HCT116 (cell line): Measurements from ENCODE around the gene IL1RAPL2. TPM values are rescaled to one million over a fixed set of nuclear protein-coding genes. Genes with fewer than 3 reads are reported as not detected.
"Not testable (repeated sequence)": the region's sequence is repeated elsewhere in the genome, so short reads cannot be mapped to it uniquely, and the experiment has no call there.

ENCODE experiments used
- ATAC-seq: fragments of 200-7000 bp; cut with Tn5 transposase; 2 replicates; pipeline ENCODE4 v1.9.1; 2020; ENCODE audit warnings: mild to moderate bottlenecking, moderate library complexity
- BruUV-seq: library from RNA; stranded (reverse); fragments of 400-500 nt; replicated peaks from 2 replicates; lab custom pipeline; 2021; lab: Mats Ljungman, UMichigan
- CTCF ChIA-PET: fragments of 300-600 bp; sonication (Branson Sonifier 250); formaldehyde crosslinking; loops from one replicate; lab custom pipeline; 2021; ENCODE audit warnings: antibody characterized with exemption; lab: Charles Lee
- POLR2A ChIA-PET: fragments of 300-600, 350-600 bp; sonication (Branson Sonifier 250); formaldehyde crosslinking; loops from one replicate; lab custom pipeline; 2021; ENCODE audit warnings: antibody characterized with exemption; lab: Charles Lee
- RAD21 ChIA-PET, 2 experiments: fragments of 300-600 bp; sonication (Branson Sonifier 250); formaldehyde crosslinking; loops; one replicate each; lab custom pipeline; 2023; ENCODE audit warnings: low total read pairs in 2 of 2; ENCODE audit not compliant: uncharacterized antibody in 2 of 2, unreplicated experiment in 2 of 2, low non-redundant PET in 1 of 2; lab: Charles Lee
- DNase-seq: peaks from one replicate; pipeline ENCODE4 v3.0.0-alpha.2; 2010; ENCODE audit warnings: low read depth, low spot score
- H2AFZ ChIP-seq: fragments of 200-600 bp; shearing (Covaris generic), sonication (generic); 2 replicates; pipeline ENCODE4 v1.6.1; 2017; ENCODE audit warnings: low read depth, mixed run types, mixed read lengths, antibody characterized with exemption, low read length; ENCODE audit not compliant: poor library complexity, severe bottlenecking
- H3K27ac ChIP-seq: 2 replicates; pipeline ENCODE4 v1.5.1; 2012; ENCODE audit warnings: low read depth, low read length
- H3K27me3 ChIP-seq: fragments of 200-600 bp; sonication (generic); 2 replicates; pipeline ENCODE4 v1.6.1; 2016; ENCODE audit warnings: mixed run types, low read length, mixed read lengths; ENCODE audit not compliant: insufficient read depth
- H3K36me3 ChIP-seq, 2 experiments: fragments of 200-500 bp in 1 of 2; fragments of 200-600 bp in 1 of 2; sonication (Bioruptor generic) in 1 of 2; sonication (generic) in 1 of 2; 2 replicates each; pipeline versions ENCODE4 v1.5.1 to v1.6.1; 2014 to 2016; ENCODE audit warnings: low read length in 2 of 2, inconsistent platforms in 1 of 2, mixed read lengths in 1 of 2, mixed run types in 1 of 2; ENCODE audit not compliant: insufficient read depth in 2 of 2, control insufficient read depth in 1 of 2
- H3K4me1 ChIP-seq, 2 experiments: fragments of 200-600 bp in 1 of 2; sonication (generic) in 1 of 2; 2 replicates each; pipeline versions ENCODE4 v1.5.1 to v1.6.1; 2012 to 2017; ENCODE audit warnings: low read length in 2 of 2, inconsistent platforms in 1 of 2, mild to moderate bottlenecking in 1 of 2, mixed read lengths in 1 of 2, mixed run types in 1 of 2, moderate library complexity in 1 of 2; ENCODE audit not compliant: insufficient read depth in 2 of 2, control insufficient read depth in 1 of 2
- H3K4me2 ChIP-seq: fragments of 200-600 bp; sonication (generic); 2 replicates; pipeline ENCODE4 v1.6.1; 2017; ENCODE audit warnings: mixed run types, low read length, mixed read lengths
- H3K4me3 ChIP-seq, 2 experiments: fragments of 200-600 bp in 1 of 2; sonication (generic) in 1 of 2; replicated peaks in 1 of 2; 2 replicates each; pipeline ENCODE4 v1.5.1; 2011 to 2016; ENCODE audit warnings: low read length in 2 of 2, control low read depth in 1 of 2, low read depth in 1 of 2, mild to moderate bottlenecking in 1 of 2, mixed read lengths in 1 of 2, mixed run types in 1 of 2
- H3K79me2 ChIP-seq: fragments of 200-600 bp; sonication (generic); 2 replicates; pipeline ENCODE4 v1.6.1; 2017; ENCODE audit warnings: mild to moderate bottlenecking, mixed run types, low read length, moderate library complexity, mixed read lengths; ENCODE audit not compliant: insufficient read depth
- H3K9ac ChIP-seq: fragments of 200-600 bp; sonication (generic); 2 replicates; pipeline ENCODE4 v1.6.1; 2016; ENCODE audit warnings: low read length, mixed read lengths
- H3K9me2 ChIP-seq: fragments of 200-600 bp; sonication (generic), shearing (Covaris generic); 2 replicates; pipeline ENCODE4 v1.6.1; 2017; ENCODE audit warnings: mixed run types, mild to moderate bottlenecking, moderate library complexity; ENCODE audit not compliant: insufficient read depth
- H3K9me3 ChIP-seq, 2 experiments: fragments of 200-500 bp in 1 of 2; fragments of 200-600 bp in 1 of 2; sonication (Bioruptor generic) in 1 of 2; sonication (generic) in 1 of 2; 2 replicates each; pipeline ENCODE4 v1.6.1; 2014 to 2017; ENCODE audit warnings: low read length in 2 of 2, mixed read lengths in 2 of 2, inconsistent platforms in 1 of 2, low read depth in 1 of 2, mild to moderate bottlenecking in 1 of 2, mixed run types in 1 of 2, moderate library complexity in 1 of 2; ENCODE audit not compliant: control insufficient read depth in 1 of 2, insufficient read depth in 1 of 2
- H4K20me1 ChIP-seq: fragments of 200-600 bp; sonication (generic), shearing (Covaris generic); 2 replicates; pipeline ENCODE4 v1.6.1; 2017; ENCODE audit warnings: mixed run types, mild to moderate bottlenecking, moderate library complexity; ENCODE audit not compliant: insufficient read depth
- ATF3 ChIP-seq: IDR thresholded peaks from 2 replicates; pipeline ENCODE4 v1.6.1; 2012
- CEBPB ChIP-seq: IDR thresholded peaks from 2 replicates; pipeline ENCODE4 v1.6.1; 2012; ENCODE audit warnings: low read depth
- CTCF ChIP-seq, 3 experiments: fragments of 200-600 bp in 1 of 3; sonication (generic) in 1 of 3; IDR thresholded peaks in 2 of 3; conservative IDR thresholded peaks in 1 of 3; 2 replicates each; pipeline ENCODE4 v1.5.1; 2012 to 2017; ENCODE audit warnings: low read depth in 2 of 3, low read length in 2 of 3, antibody characterized with exemption in 1 of 3, borderline replicate concordance in 1 of 3, control low read depth in 1 of 3, mild to moderate bottlenecking in 1 of 3, mixed read lengths in 1 of 3, mixed run types in 1 of 3, moderate library complexity in 1 of 3; ENCODE audit not compliant: insufficient read depth in 1 of 3
- EGR1 ChIP-seq: IDR thresholded peaks from 2 replicates; pipeline ENCODE4 v1.6.1; 2012; ENCODE audit warnings: low read depth
- EZH2phosphoT487 ChIP-seq: fragments of 200-600 bp; IDR thresholded peaks from 2 replicates; pipeline ENCODE4 v1.6.1; 2018; ENCODE audit warnings: antibody characterized with exemption, borderline replicate concordance
- JUND ChIP-seq: IDR thresholded peaks from 2 replicates; pipeline ENCODE4 v1.6.1; 2012
- RAD21 ChIP-seq: IDR thresholded peaks from 2 replicates; pipeline ENCODE4 v1.6.1; 2012; ENCODE audit warnings: low read depth, mild to moderate bottlenecking
- SRF ChIP-seq: IDR thresholded peaks from 2 replicates; pipeline ENCODE4 v1.6.1; 2012; ENCODE audit warnings: low read depth
- TCF7L2 ChIP-seq: IDR thresholded peaks from 2 replicates; pipeline ENCODE4 v1.7.0; 2011; ENCODE audit warnings: borderline replicate concordance, inconsistent platforms; ENCODE audit not compliant: insufficient read depth, insufficient read length; ENCODE audit errors: extremely low read depth
- ZFX ChIP-seq: fragments of 450-650 bp; IDR thresholded peaks from 2 replicates; pipeline ENCODE4 v1.6.1; 2017
- intact Hi-C: fragments of 100-400 bp; cut with micrococcal nuclease; formaldehyde crosslinking; loops from 2 replicates; pipeline ENCODE4 v1.10.0; 2022
- total RNA-seq: library from RNA; stranded (reverse); gene quantifications from one replicate; pipeline ENCODE4 v1.2.1, GENCODE V29; 2021; ENCODE audit not compliant: unreplicated experiment
- TF ChIP-seq, protein P1 (sequence below): IDR thresholded peaks from 2 replicates; pipeline ENCODE4 v1.6.1; 2011; ENCODE audit warnings: mild to moderate bottlenecking, low read length, moderate library complexity; ENCODE audit not compliant: insufficient replicate concordance; ENCODE audit errors: extremely low read depth

IL1RAPL2 gene
- total RNA-seq, 1 experiment from 2014 or later = not detected

DNA sequence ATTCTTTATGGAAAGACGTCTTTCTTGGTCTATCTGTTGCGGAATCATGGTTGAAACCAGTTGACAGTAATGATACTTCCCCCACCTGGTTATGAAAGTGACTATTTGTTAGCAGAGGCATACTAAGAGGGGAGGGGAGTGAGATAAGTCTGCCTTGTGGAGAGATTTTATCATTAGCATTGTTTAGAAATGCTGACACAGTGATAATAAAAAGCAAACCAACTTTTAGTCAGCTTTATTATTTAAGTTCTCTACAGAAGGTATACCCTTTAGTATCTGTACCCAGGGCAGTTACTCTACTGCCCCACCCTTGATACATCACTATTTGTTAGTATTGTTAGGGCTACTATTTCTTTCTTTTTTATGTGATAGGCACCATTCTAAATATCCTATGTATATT, 26.9 kb upstream of the IL1RAPL2 start:
- Histone ChIP-seq H3K9me3 (no peaks in the 10 kb centered on the region), H3K4me1 (no peaks in the 10 kb centered on the region), H4K20me1 (no peaks in the 10 kb centered on the region), H3K27me3 (no peaks in the 10 kb centered on the region), H3K9me2 (no peaks in the 10 kb centered on the region), H3K79me2 (no peaks in the 10 kb centered on the region), H3K36me3 (no peaks in the 10 kb centered on the region), H3K4me3 (no peak overlapping the region), H3K9ac (no peak overlapping the region), H3K4me2 (no peak overlapping the region), H2AFZ (no peak overlapping the region), H3K27ac (no peak overlapping the region)
- ATAC-seq = no peak
- no TSS peak for BruUV-seq
- ChIA-PET POLR2A (no interaction called here), RAD21 (no interaction called here), CTCF (no interaction called here)
- intact Hi-C loops = no loop called here
- no peak for DNase-seq
- TF ChIP-seq JUND = no peak

DNA sequence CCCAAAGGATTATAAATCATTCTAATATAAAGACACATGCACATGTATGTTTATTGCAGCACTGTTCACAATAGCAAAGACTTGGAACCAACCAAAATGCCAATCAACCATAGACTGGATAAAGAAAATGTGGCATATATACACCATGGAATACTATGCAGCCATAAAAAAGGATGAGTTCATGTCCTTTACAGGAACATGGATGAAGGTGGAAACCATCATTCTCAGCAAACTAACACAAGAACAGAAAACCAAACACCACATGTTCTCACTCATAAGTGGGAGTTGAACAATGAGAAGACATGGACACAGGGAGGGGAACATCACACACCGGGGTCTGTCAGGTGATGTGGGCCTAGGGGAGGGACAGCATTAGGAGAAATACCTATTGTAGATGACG, 23.6 kb upstream of the IL1RAPL2 start:
- H3K4me2 ChIP-seq, ATAC-seq, H3K27ac ChIP-seq, H3K9ac ChIP-seq, DNase-seq, H3K27me3 ChIP-seq, RAD21 ChIA-PET, H3K79me2 ChIP-seq, intact Hi-C loops, H3K36me3 ChIP-seq, POLR2A ChIA-PET, H2AFZ ChIP-seq, H3K4me3 ChIP-seq, H3K4me1 ChIP-seq, CTCF ChIA-PET, H3K9me2 ChIP-seq, H4K20me1 ChIP-seq, H3K9me3 ChIP-seq, BruUV-seq: not testable (repeated sequence)

DNA sequence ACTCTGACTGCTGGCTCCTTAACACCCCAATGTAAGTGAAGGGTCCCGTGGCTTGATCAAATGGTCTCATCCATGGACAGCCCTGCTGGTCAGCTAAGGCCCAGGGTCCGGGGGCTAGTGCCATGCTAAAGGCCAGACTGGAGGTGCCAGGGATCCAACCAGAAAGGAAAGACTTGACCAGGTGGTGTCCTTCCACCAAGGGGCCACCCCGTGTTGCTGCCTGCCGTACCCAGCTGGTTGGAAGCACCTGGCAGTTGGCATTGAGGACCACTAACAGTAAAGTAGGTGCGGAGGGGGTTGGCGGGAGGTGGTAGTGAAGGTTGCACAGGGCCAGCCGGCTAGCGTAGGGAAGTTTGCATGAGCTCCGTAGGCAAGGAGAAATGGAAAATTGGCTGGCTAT, 1.7 kb upstream of the IL1RAPL2 start:
- H3K9ac ChIP-seq = no peak overlapping the region
- no peak for DNase-seq
- no peaks in the 10 kb centered on the region for H3K4me1 ChIP-seq
- POLR2A ChIA-PET = no interaction called here
- no peaks in the 10 kb centered on the region for H3K9me3 ChIP-seq
- H3K36me3 ChIP-seq = no peaks in the 10 kb centered on the region
- intact Hi-C loops = no loop called here
- no peaks in the 10 kb centered on the region for H3K79me2 ChIP-seq
- no peak overlapping the region for H3K27ac ChIP-seq
- H3K9me2 ChIP-seq = no peaks in the 10 kb centered on the region
- no peak overlapping the region for H3K4me2 ChIP-seq
- no peaks in the 10 kb centered on the region for H4K20me1 ChIP-seq
- RAD21 ChIA-PET = no interaction called here
- no peak overlapping the region for H3K4me3 ChIP-seq
- no peak for ATAC-seq
- no peaks in the 10 kb centered on the region for H3K27me3 ChIP-seq
- BruUV-seq = no TSS peak
- no peak overlapping the region for H2AFZ ChIP-seq
- CTCF ChIA-PET = no interaction called here
- TF ChIP-seq EZH2phosphoT487 (no peak), CTCF (IDR thresholded peaks at IDR 0.05 in 2 of 3, conservative IDR thresholded peaks at IDR 0.05 in 1 of 3; ENCODE audit: borderline replicate concordance in 1 of 3, insufficient read depth in 1 of 3, low read depth in 2 of 3, low read length in 2 of 3) (no peak), TCF7L2 (no peak), SRF (no peak), ATF3 (no peak), EGR1 (no peak), RAD21 (no peak), ZFX (no peak), CEBPB (no peak)
- TF ChIP-seq, protein P1, sequence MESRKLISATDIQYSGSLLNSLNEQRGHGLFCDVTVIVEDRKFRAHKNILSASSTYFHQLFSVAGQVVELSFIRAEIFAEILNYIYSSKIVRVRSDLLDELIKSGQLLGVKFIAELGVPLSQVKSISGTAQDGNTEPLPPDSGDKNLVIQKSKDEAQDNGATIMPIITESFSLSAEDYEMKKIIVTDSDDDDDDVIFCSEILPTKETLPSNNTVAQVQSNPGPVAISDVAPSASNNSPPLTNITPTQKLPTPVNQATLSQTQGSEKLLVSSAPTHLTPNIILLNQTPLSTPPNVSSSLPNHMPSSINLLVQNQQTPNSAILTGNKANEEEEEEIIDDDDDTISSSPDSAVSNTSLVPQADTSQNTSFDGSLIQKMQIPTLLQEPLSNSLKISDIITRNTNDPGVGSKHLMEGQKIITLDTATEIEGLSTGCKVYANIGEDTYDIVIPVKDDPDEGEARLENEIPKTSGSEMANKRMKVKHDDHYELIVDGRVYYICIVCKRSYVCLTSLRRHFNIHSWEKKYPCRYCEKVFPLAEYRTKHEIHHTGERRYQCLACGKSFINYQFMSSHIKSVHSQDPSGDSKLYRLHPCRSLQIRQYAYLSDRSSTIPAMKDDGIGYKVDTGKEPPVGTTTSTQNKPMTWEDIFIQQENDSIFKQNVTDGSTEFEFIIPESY = no peak
